ENCODE measurements around the gene NELFCD. TPM values are rescaled to one million over a fixed set of nuclear protein-coding genes. Genes with fewer than 3 reads are reported as not detected.

The NELFCD gene
- total and polyA plus RNA-seq, 2 donors (not counting 1 experiment from before 2014, with no cell fraction given) = 80.2 to 107 TPM

DNA sequence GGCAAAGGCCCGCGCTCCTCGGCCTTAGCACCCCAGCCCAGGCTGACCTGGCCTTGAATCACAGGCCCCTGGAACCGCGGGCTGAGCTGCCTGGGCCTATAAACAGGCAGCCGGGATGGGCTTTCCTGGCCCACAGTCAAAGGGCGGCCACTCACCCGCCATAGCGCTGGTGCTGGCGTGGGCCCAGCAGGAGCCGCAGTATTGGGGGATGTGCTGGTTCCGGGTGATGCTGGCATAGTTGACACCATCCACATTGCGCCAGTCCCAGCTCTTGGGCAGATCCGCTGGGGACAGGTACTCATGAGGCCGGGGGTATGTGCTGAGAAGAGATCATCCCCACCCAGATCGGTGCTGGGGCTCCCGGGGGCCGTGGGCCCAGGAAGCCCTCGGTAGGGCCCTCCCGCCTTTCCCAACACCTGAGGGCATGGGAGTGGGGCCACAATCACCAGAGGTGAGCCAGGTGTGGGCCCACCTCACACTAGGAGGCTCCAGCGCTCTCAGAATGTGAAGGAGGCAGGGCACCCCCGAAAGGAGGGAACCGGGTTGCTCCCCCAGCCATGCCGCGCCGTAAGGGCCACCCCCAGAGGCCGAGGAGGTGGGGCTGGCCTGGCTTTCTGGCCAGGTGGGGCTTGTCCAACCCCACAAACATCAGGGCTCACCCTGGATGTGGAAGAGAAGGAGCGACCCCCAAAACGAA, 25.3 kb downstream of the NELFCD start:
- Histone ChIP-seq H3K4me3 (ENCODE audit: control extremely low read depth in 1 of 5, extremely low read depth in 1 of 5, insufficient read depth in 1 of 5, low read depth in 2 of 5, low read length in 4 of 5) (peak overlapping the region; percentile 77 to 91 (median 88)), H4K20me1 (ENCODE audit: control insufficient read depth, insufficient read depth, low read length, poor library complexity, severe bottlenecking) (peaks cover 43% of the 10 kb centered on the region), H3K4me2 (replicated peaks; ENCODE audit: low read depth, low read length, poor library complexity, severe bottlenecking) (peak overlapping the region; percentile 86), H3K27me3 (replicated peaks in 1 of 4; ENCODE audit: control extremely low read depth in 1 of 4, control insufficient read depth in 3 of 4, insufficient read depth in 4 of 4, low read length in 3 of 4) (no peaks in the 10 kb centered on the region), H3K79me2 (ENCODE audit: control insufficient read depth, insufficient read depth, low read length) (peaks cover 62% of the 10 kb centered on the region), H3K27ac (ENCODE audit: low read length in 2 of 2) (peak overlapping the region; percentile 97), H3K9me3 (ENCODE audit: control extremely low read depth in 1 of 3, control insufficient read depth in 2 of 3, insufficient read depth in 1 of 3, low read length in 2 of 3) (peaks cover 0 to 6% (median 0%) of the 10 kb centered on the region in 3 donors), H3K4me1 (ENCODE audit: control insufficient read depth in 2 of 2, insufficient read depth in 2 of 2, low read length in 2 of 2) (peaks cover 49 to 72% of the 10 kb centered on the region in 2 donors), H2AFZ (ENCODE audit: insufficient read depth, low read depth, low read length, poor library complexity, severe bottlenecking) (peak overlapping the region; percentile 64), H3K9ac (ENCODE audit: low read length) (peak overlapping the region; percentile 80), H3K36me3 (replicated peaks in 1 of 2; ENCODE audit: control extremely low read depth in 1 of 2, control insufficient read depth in 1 of 2, extremely low read depth in 1 of 2, insufficient read depth in 2 of 2, low read length in 1 of 2) (peaks cover 0 to 28% of the 10 kb centered on the region in 2 experiments)
- POLR2A ChIA-PET = interaction anchor here (1.0 to 3.1 kb wide), 3 partner anchors 10 to 1386 kb away, joined by 3 to 30 read pairs (median 8); partner anchors contain the start of gene ATP5F1E
- DNase-seq = peak; percentile 41
- Mint-ChIP-seq H3K27ac (peak overlapping the region; percentile 99), H3K4me3 (peak overlapping the region; percentile 96), H3K9me3 (ENCODE audit: insufficient read depth) (no peaks in the 10 kb centered on the region), H3K4me1 (peaks cover 72% of the 10 kb centered on the region), H3K27me3 (no peaks in the 10 kb centered on the region)
- no peak for ATAC-seq (ENCODE audit: low read depth)
- 36% methylated on average over 27 of the region's 29 CpGs for WGBS (ENCODE audit: insufficient coverage)
- CTCF ChIA-PET = interaction anchor here (1.6 to 2.9 kb wide), 3 partner anchors 25 to 201 kb away, joined by 5 to 19 read pairs (median 6); partner anchors contain the start of genes ATP5F1E and NELFCD
- intact Hi-C loops (cut with micrococcal nuclease) = loop anchor here (5.0 to 10.0 kb wide), 3 partner anchors 1322 to 1612 kb away; partner anchors contain the start of gene RBM38
- TF ChIP-seq, protein P1, sequence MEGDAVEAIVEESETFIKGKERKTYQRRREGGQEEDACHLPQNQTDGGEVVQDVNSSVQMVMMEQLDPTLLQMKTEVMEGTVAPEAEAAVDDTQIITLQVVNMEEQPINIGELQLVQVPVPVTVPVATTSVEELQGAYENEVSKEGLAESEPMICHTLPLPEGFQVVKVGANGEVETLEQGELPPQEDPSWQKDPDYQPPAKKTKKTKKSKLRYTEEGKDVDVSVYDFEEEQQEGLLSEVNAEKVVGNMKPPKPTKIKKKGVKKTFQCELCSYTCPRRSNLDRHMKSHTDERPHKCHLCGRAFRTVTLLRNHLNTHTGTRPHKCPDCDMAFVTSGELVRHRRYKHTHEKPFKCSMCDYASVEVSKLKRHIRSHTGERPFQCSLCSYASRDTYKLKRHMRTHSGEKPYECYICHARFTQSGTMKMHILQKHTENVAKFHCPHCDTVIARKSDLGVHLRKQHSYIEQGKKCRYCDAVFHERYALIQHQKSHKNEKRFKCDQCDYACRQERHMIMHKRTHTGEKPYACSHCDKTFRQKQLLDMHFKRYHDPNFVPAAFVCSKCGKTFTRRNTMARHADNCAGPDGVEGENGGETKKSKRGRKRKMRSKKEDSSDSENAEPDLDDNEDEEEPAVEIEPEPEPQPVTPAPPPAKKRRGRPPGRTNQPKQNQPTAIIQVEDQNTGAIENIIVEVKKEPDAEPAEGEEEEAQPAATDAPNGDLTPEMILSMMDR (IDR thresholded peaks at IDR 0.05) = no peak
- TF ChIP-seq EZH2 (IDR thresholded peaks at IDR 0.05; ENCODE audit: borderline replicate concordance, insufficient read depth, low read depth, low read length, poor library complexity, severe bottlenecking) = no peak
